DND-41 (cell line): ENCODE data around the gene GALNT12.

Experiments
- ATAC-seq: fragments of 200-7000 bp; cut with Tn5 transposase; 3 replicates; pipeline ENCODE4 v1.9.1; 2021; ENCODE audit warnings: low read depth; ENCODE audit not compliant: insufficient read depth
- DNase-seq: peaks from one replicate; pipeline ENCODE4 v3.0.0-alpha.2; 2020
- H2AFZ ChIP-seq: 2 replicates; pipeline ENCODE4 v1.6.0; 2012; ENCODE audit warnings: low read depth, low read length
- H3K27ac ChIP-seq: 2 replicates; pipeline ENCODE4 v1.5.1; 2012; ENCODE audit warnings: low read length, inconsistent platforms
- H3K27me3 ChIP-seq: fragments of 200-600 bp; sonication (generic); 2 replicates; pipeline ENCODE4 v1.6.0; 2012; ENCODE audit warnings: low read length, mild to moderate bottlenecking, inconsistent platforms; ENCODE audit not compliant: insufficient read depth, poor library complexity
- H3K36me3 ChIP-seq: 2 replicates; pipeline ENCODE4 v1.5.1; 2012; ENCODE audit warnings: low read length, inconsistent platforms; ENCODE audit not compliant: insufficient read depth
- H3K4me1 ChIP-seq: 2 replicates; pipeline ENCODE4 v1.5.1; 2012; ENCODE audit warnings: mild to moderate bottlenecking, low read length; ENCODE audit not compliant: insufficient read depth
- H3K4me2 ChIP-seq: 2 replicates; pipeline ENCODE4 v1.6.0; 2012; ENCODE audit warnings: mild to moderate bottlenecking, moderate library complexity, low read length, inconsistent platforms; ENCODE audit not compliant: insufficient read depth
- H3K4me3 ChIP-seq, 2 experiments: fragments of 200-600 bp in 1 of 2; shearing (Covaris generic) in 1 of 2; 2 replicates each; pipeline ENCODE4 v1.5.1; 2012 to 2016; ENCODE audit warnings: inconsistent platforms in 2 of 2, low read length in 2 of 2, mild to moderate bottlenecking in 2 of 2, low read depth in 1 of 2, moderate library complexity in 1 of 2
- H3K79me2 ChIP-seq: 2 replicates; pipeline ENCODE4 v1.6.0; 2012; ENCODE audit warnings: low read length, inconsistent platforms; ENCODE audit not compliant: insufficient read depth
- H3K9ac ChIP-seq: 2 replicates; pipeline ENCODE4 v1.6.0; 2012; ENCODE audit warnings: low read depth, mild to moderate bottlenecking, inconsistent platforms, low read length, moderate library complexity
- H3K9me3 ChIP-seq: 2 replicates; pipeline ENCODE4 v1.5.1; 2012; ENCODE audit warnings: low read length, moderate library complexity, mild to moderate bottlenecking, inconsistent platforms; ENCODE audit not compliant: insufficient read depth, severe bottlenecking
- H4K20me1 ChIP-seq: 2 replicates; pipeline ENCODE4 v1.6.0; 2012; ENCODE audit warnings: low read length; ENCODE audit not compliant: insufficient read depth
- CTCF ChIP-seq: IDR thresholded peaks from 2 replicates; pipeline ENCODE4 v1.5.1; 2012; ENCODE audit warnings: borderline replicate concordance, low read length, moderate library complexity, mild to moderate bottlenecking; ENCODE audit not compliant: poor library complexity, severe bottlenecking; ENCODE audit errors: extremely low read depth
- EZH2 ChIP-seq: IDR thresholded peaks from 3 replicates; pipeline ENCODE4 v1.6.1; 2012; ENCODE audit warnings: borderline replicate concordance, low read depth, mild to moderate bottlenecking, moderate library complexity, low read length, inconsistent platforms; ENCODE audit not compliant: severe bottlenecking

The GALNT12 gene

GRCh38 chr9:98839724-98840123 is 32.3 kb downstream of the GALNT12 start:
- Histone ChIP-seq H3K4me2 (no peak overlapping the region), H3K36me3 (no peaks in the 10 kb centered on the region), H2AFZ (no peak overlapping the region), H3K27ac (no peak overlapping the region), H3K9ac (no peak overlapping the region), H3K27me3 (no peaks in the 10 kb centered on the region), H3K4me1 (no peaks in the 10 kb centered on the region), H3K79me2 (no peaks in the 10 kb centered on the region), H4K20me1 (no peaks in the 10 kb centered on the region), H3K9me3 (no peaks in the 10 kb centered on the region), H3K4me3 (no peak overlapping the region)
- TF ChIP-seq EZH2 (no peak), CTCF (no peak)
- DNase-seq (no peak), ATAC-seq (no peak)

- TF ChIP-seq EZH2, result no peak
- no peak for TF ChIP-seq CTCF
- no peaks in the 10 kb centered on the region for H3K79me2 ChIP-seq
- H3K36me3 ChIP-seq, result no peaks in the 10 kb centered on the region
- H3K4me2 ChIP-seq, result no peak overlapping the region
- H2AFZ ChIP-seq, result no peak overlapping the region
- H3K4me3 ChIP-seq, result no peak overlapping the region
- DNase-seq, result no peak
- no peaks in the 10 kb centered on the region for H3K9me3 ChIP-seq
- no peak overlapping the region for H3K9ac ChIP-seq
- no peaks in the 10 kb centered on the region for H3K27me3 ChIP-seq
- H3K4me1 ChIP-seq, result no peaks in the 10 kb centered on the region
- H3K27ac ChIP-seq, result no peak overlapping the region
- no peaks in the 10 kb centered on the region for H4K20me1 ChIP-seq
- no peak for ATAC-seq
These were observed 35.0 kb downstream of the GALNT12 start for GRCh38 chr9:98842510-98842909.

- Histone ChIP-seq H3K4me1 (no peaks in the 10 kb centered on the region), H3K36me3 (no peaks in the 10 kb centered on the region), H3K79me2 (no peaks in the 10 kb centered on the region), H3K9ac (no peak overlapping the region), H3K4me3 (no peak overlapping the region), H4K20me1 (no peaks in the 10 kb centered on the region), H2AFZ (no peak overlapping the region), H3K27ac (no peak overlapping the region), H3K4me2 (no peak overlapping the region), H3K27me3 (no peaks in the 10 kb centered on the region), H3K9me3 (no peaks in the 10 kb centered on the region)
- TF ChIP-seq CTCF (no peak), EZH2 (no peak)
- ATAC-seq (no peak), DNase-seq (no peak)
These were observed 38.6 kb downstream of the GALNT12 start for GRCh38 chr9:98846081-98846480.

- Histone ChIP-seq H3K27ac (no peak overlapping the region), H3K27me3 (no peaks in the 10 kb centered on the region), H2AFZ (no peak overlapping the region), H3K9ac (no peak overlapping the region), H3K36me3 (no peaks in the 10 kb centered on the region), H3K4me3 (no peak overlapping the region), H3K4me2 (no peak overlapping the region), H4K20me1 (no peaks in the 10 kb centered on the region), H3K79me2 (no peaks in the 10 kb centered on the region), H3K4me1 (no peaks in the 10 kb centered on the region), H3K9me3 (no peaks in the 10 kb centered on the region)
- TF ChIP-seq CTCF (no peak), EZH2 (no peak)
- no peak for ATAC-seq
- no peak for DNase-seq
These were observed 39.4 kb downstream of the GALNT12 start for GRCh38 chr9:98846879-98847278.
